Sigmoid colon (tissue), 4 donors: ENCODE results near the gene TANGO6.

ENCODE experiments used
- CTCF ChIP-seq, 4 experiments: fragments of 450-650 bp in 3 of 4; fragments of 200-600 bp in 1 of 4; IDR thresholded peaks; one replicate each; pipeline ENCODE4 v1.5.1; 2016 to 2019; ENCODE audit warnings: antibody characterized with exemption in 4 of 4, mild to moderate bottlenecking in 3 of 4, moderate library complexity in 2 of 4
- EP300 ChIP-seq, 4 donors: sonication (generic); formaldehyde crosslinking; IDR thresholded peaks; one replicate each; pipeline ENCODE4 v1.6.1; 2017; ENCODE audit warnings: antibody characterized with exemption in 4 of 4
- POLR2A ChIP-seq, 2 donors: fragments of 450-650 bp; IDR thresholded peaks; one replicate each; pipeline ENCODE4 v1.6.1; 2016; ENCODE audit warnings: antibody characterized with exemption in 2 of 2, mild to moderate bottlenecking in 2 of 2, moderate library complexity in 2 of 2

GRCh38 chr16:69115361-69115760 lies 272.0 kb downstream of the TANGO6 start:
- TF ChIP-seq CTCF (IDR thresholded peaks at IDR 0.05) (no peak), POLR2A (IDR thresholded peaks at IDR 0.05) (no peak), EP300 (IDR thresholded peaks at IDR 0.05) (no peak)
